Measurements from ENCODE around the gene POLD4. TPM values are rescaled to one million over a fixed set of nuclear protein-coding genes. Genes with fewer than 3 reads are reported as not detected.
A peak's percentile ranks its signal among the peaks of the same experiment; 100 is the strongest.
"Not testable (repeated sequence)": the region's sequence is repeated elsewhere in the genome, so short reads cannot be mapped to it uniquely, and the experiment has no call there.

POLD4 gene
- total RNA-seq, 1 experiment from 2014 or later = 44.2 TPM

DNA sequence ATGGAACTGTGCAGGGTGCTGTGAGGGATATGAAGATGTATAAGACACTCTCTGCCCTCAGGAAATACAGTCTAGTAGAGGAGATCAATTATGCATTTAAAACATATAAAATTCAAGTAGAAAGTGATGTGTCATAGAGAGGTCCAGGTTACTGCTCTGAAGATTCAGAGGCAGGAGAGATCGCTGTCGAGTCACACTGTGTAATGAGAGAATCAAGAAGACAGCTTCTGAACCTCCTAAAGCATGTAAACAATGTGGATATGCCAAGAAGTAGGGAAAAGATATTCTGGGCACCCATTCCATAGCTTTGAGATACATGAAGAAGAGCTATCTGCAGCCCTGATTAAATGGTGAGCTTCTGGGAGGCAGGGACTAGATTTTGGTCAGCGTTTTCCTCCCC lies 33.3 kb downstream of the POLD4 start:
- ChIA-PET CTCF (interaction anchor here (1.2 to 2.4 kb wide), 2 partner anchors 26 to 63 kb away, joined by 3 to 9 read pairs; no protein-coding TSS in a partner anchor), RAD21 (ENCODE audit: low non-redundant PET in 1 of 2, low total read pairs in 2 of 2, uncharacterized antibody in 2 of 2, unreplicated experiment in 2 of 2) (no interaction called here), POLR2A (no interaction called here)
- H3K4me2 ChIP-seq (ENCODE audit: low read length) = no peak overlapping the region
- no peak overlapping the region for H3K4me3 ChIP-seq (replicated peaks in 1 of 2; ENCODE audit: low read depth in 1 of 2, low read length in 2 of 2)
- TF ChIP-seq ZFX (IDR thresholded peaks at IDR 0.05) (no peak), TCF7L2 (IDR thresholded peaks at IDR 0.05; ENCODE audit: borderline replicate concordance, extremely low read depth, insufficient read depth, insufficient read length) (no peak), RAD21 (IDR thresholded peaks at IDR 0.05; ENCODE audit: low read depth) (no peak), ZNF274 (IDR thresholded peaks at IDR 0.05; ENCODE audit: low read depth, low read length) (no peak), JUND (IDR thresholded peaks at IDR 0.05) (no peak), POLR2AphosphoS5 (IDR thresholded peaks at IDR 0.05; ENCODE audit: low read depth, low read length) (no peak), EZH2phosphoT487 (IDR thresholded peaks at IDR 0.05; ENCODE audit: borderline replicate concordance) (no peak), FOSL1 (IDR thresholded peaks at IDR 0.05; ENCODE audit: low read depth) (no peak)
- TF ChIP-seq, protein P1, sequence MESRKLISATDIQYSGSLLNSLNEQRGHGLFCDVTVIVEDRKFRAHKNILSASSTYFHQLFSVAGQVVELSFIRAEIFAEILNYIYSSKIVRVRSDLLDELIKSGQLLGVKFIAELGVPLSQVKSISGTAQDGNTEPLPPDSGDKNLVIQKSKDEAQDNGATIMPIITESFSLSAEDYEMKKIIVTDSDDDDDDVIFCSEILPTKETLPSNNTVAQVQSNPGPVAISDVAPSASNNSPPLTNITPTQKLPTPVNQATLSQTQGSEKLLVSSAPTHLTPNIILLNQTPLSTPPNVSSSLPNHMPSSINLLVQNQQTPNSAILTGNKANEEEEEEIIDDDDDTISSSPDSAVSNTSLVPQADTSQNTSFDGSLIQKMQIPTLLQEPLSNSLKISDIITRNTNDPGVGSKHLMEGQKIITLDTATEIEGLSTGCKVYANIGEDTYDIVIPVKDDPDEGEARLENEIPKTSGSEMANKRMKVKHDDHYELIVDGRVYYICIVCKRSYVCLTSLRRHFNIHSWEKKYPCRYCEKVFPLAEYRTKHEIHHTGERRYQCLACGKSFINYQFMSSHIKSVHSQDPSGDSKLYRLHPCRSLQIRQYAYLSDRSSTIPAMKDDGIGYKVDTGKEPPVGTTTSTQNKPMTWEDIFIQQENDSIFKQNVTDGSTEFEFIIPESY (IDR thresholded peaks at IDR 0.05; ENCODE audit: extremely low read depth, insufficient replicate concordance, low read length) = no peak
- intact Hi-C loops (cut with micrococcal nuclease) = no loop called here
- no peaks in the 10 kb centered on the region for H3K27me3 ChIP-seq (ENCODE audit: insufficient read depth, low read length)
- no peak overlapping the region for H2AFZ ChIP-seq (ENCODE audit: low read depth, low read length, poor library complexity, severe bottlenecking)
- H3K9ac ChIP-seq (ENCODE audit: low read length) = no peak overlapping the region
- H4K20me1 ChIP-seq (ENCODE audit: insufficient read depth) = no peaks in the 10 kb centered on the region
- no peaks in the 10 kb centered on the region for H3K9me3 ChIP-seq (ENCODE audit: control insufficient read depth in 1 of 2, insufficient read depth in 1 of 2, low read depth in 1 of 2, low read length in 2 of 2)
- no peaks in the 10 kb centered on the region; a peak in 1 of 4 replicates for H3K36me3 ChIP-seq (ENCODE audit: control insufficient read depth in 1 of 2, insufficient read depth in 2 of 2, low read length in 2 of 2)
- DNase-seq (ENCODE audit: low read depth, low spot score) (no peak), ATAC-seq (no peak)
- peaks cover 11% of the 10 kb centered on the region; the same call in 1 of the 2 replicates for H3K79me2 ChIP-seq (ENCODE audit: insufficient read depth, low read length)
- no peak overlapping the region for H3K27ac ChIP-seq (ENCODE audit: low read depth, low read length)
- no TSS peak for BruUV-seq (replicated peaks)
- H3K9me2 ChIP-seq (ENCODE audit: insufficient read depth) = no peaks in the 10 kb centered on the region
- peaks cover 3 to 19% of the 10 kb centered on the region in 2 experiments; a peak in 3 of 4 replicates for H3K4me1 ChIP-seq (ENCODE audit: control insufficient read depth in 1 of 2, insufficient read depth in 2 of 2, low read length in 2 of 2)

DNA sequence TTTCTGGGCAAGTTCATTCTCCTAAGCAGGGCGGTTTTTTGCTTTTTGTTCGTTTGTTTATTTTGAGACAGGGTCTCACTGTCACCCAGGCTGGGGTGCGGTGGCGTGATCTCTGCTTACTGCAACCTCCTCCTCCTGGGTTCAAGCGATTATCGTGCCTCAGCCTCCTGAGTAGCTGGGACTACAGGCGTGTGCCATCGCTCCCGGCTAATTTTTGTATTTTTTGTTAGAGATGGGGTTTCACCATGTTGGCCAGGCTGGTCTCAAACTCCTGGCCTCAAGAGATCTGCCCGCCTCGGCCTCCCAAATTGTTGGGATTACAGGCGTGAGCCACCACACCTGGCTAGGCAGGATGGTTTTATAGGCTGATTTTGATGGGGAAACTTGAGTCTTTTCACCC lies 34.5 kb downstream of the POLD4 start:
- Histone ChIP-seq H3K79me2 (ENCODE audit: insufficient read depth, low read length) (peaks cover 11% of the 10 kb centered on the region; the same call in 1 of the 2 replicates), H3K4me1 (ENCODE audit: control insufficient read depth in 1 of 2, insufficient read depth in 2 of 2, low read length in 2 of 2) (peaks cover 3 to 19% of the 10 kb centered on the region in 2 experiments; a peak in 3 of 4 replicates), H3K4me3 (replicated peaks in 1 of 2; ENCODE audit: low read depth in 1 of 2, low read length in 2 of 2) (peak overlapping the region; percentile 81 to 90), H3K9ac (ENCODE audit: low read length) (peak overlapping the region; percentile 88; the same call in 1 of the 2 replicates), H3K4me2 (ENCODE audit: low read length) (peak overlapping the region; percentile 78)
- H4K20me1 ChIP-seq (ENCODE audit: insufficient read depth); CTCF ChIA-PET; H3K27ac ChIP-seq (ENCODE audit: low read depth, low read length); H3K27me3 ChIP-seq (ENCODE audit: insufficient read depth, low read length); H3K36me3 ChIP-seq (ENCODE audit: control insufficient read depth in 1 of 2, insufficient read depth in 2 of 2, low read length in 2 of 2); DNase-seq (ENCODE audit: low read depth, low spot score); ATAC-seq; POLR2A ChIA-PET; H3K9me3 ChIP-seq (ENCODE audit: control insufficient read depth in 1 of 2, insufficient read depth in 1 of 2, low read depth in 1 of 2, low read length in 2 of 2); BruUV-seq (replicated peaks); intact Hi-C loops (cut with micrococcal nuclease); H2AFZ ChIP-seq (ENCODE audit: low read depth, low read length, poor library complexity, severe bottlenecking); H3K9me2 ChIP-seq (ENCODE audit: insufficient read depth): not testable (repeated sequence)
- RAD21 ChIA-PET (ENCODE audit: low non-redundant PET in 1 of 2, low total read pairs in 2 of 2, uncharacterized antibody in 2 of 2, unreplicated experiment in 2 of 2) = interaction anchor here in 1 of 2 experiments (1.5 kb wide), 1 partner anchor 27 kb away, joined by 4 read pairs; no protein-coding TSS in a partner anchor
